Glomerular endothelial cell (primary cell): ENCODE data around the gene NOS2. TPM values are rescaled to one million over a fixed set of nuclear protein-coding genes. Genes with fewer than 3 reads are reported as not detected.
"Not testable (repeated sequence)": the region's sequence is repeated elsewhere in the genome, so short reads cannot be mapped to it uniquely, and the experiment has no call there.

Experiments used
- DNase-seq: peaks from one replicate; pipeline ENCODE4 v3.0.0-alpha.2; 2011; ENCODE audit warnings: low read depth, low spot score; ENCODE audit errors: extremely low read depth
- total RNA-seq: library from RNA; depleted of rRNA; stranded (reverse); fragments of >200 nt; gene quantifications from 2 replicates; pipeline ENCODE4 v1.2.3, GENCODE V29; 2015

NOS2 gene
- total RNA-seq, 1 donor from 2014 or later, result 0.18 TPM

- DNase-seq, result no peak
Observed at GRCh38 chr17:27793168-27793905, 7.0 kb downstream of the NOS2 start.

DNA sequence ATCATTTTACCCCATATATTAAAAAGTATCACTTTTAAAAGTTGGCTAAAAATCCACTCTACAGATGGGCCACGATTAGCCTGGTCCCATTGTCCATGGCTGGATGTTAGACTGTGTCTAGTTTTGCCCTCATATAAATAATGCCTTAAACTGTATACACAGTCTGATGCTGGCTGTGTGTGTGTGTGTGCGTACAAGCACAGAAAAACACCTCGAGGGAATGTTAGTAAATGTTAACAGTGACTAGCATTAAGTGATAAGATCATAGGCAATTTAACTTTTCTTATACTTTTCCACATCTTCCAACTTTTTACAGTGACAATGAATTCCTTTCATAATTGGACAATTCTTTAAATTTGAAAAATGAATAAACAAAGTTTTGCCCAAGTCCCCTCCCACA, 8.2 kb downstream of the NOS2 start:
- no peak for DNase-seq

GRCh38 chr17:27788919-27789318, 11.4 kb downstream of the NOS2 start:
- DNase-seq, result no peak

DNA sequence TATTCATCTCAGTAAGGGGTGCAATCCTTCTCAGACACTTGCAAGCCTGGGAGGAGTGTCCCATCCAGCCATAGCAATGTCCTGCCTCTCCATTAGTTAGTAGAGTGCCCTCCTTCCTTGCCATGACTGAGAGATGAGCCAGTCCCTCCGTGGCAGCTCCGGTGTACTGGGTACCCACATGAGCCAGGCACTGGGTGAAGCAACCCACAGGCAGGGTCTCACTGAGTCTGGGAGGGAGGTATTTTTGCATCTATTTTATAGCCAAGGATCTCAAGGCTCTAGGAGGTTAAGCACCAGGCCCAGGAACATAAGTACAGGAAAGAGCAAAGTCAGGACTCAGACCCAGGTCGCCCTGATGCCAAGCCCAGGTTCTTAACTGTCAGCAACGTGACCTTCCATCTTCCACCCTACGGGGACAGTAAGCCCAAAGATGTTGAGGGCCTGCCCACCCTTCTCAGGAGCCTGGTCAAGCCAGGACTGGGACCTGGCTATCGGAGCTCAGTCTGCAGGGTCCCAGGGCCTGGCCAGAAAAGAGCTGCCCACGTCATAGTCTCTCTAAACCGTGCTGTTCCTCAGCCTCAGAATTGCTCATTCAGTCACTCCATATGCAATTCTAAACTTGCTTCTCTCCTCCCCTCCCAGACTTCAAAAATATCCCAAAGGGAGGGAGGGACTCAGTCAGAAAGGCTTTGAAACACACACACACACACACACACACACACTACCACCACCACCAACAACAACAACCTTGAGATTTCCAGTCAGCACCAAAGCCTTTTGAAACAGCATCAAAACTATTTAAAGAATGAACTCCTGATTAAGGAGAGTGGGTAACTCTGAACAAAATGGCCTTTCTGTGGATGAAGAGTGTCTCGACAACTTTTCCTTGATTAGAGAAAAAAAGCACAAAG, 16.6 kb downstream of the NOS2 start:
- DNase-seq, result no peak

- DNase-seq, result no peak
Observed at GRCh38 chr17:27782791-27783206, 17.5 kb downstream of the NOS2 start.

DNA sequence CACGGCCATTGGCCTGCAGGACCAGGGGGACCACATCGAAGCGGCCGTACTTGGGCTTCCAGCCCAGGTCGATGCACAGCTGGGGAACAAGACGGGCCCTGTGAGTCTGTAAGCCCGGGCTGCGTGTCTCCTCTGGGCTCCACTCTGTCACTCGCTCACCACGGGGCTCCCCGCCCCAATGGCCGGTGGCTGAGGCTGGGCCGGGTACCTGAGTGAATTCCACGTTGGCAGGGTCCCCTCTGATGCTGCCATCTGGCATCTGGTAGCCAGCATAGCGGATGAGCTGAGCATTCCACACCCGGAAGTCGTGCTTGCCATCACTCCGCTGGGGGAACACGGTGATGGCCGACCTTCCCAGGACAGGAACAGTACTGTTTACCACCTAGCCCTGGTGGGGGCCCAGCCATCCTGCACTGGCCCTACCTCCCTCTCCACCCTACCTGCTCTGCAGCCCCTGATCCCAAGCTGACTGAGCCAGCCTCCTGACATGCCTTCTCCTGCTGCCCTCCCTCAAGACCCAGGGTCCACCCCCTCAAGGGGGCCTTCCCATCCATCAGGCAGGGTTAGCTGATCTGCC, 19.4 kb downstream of the NOS2 start:
- no peak for DNase-seq

DNA sequence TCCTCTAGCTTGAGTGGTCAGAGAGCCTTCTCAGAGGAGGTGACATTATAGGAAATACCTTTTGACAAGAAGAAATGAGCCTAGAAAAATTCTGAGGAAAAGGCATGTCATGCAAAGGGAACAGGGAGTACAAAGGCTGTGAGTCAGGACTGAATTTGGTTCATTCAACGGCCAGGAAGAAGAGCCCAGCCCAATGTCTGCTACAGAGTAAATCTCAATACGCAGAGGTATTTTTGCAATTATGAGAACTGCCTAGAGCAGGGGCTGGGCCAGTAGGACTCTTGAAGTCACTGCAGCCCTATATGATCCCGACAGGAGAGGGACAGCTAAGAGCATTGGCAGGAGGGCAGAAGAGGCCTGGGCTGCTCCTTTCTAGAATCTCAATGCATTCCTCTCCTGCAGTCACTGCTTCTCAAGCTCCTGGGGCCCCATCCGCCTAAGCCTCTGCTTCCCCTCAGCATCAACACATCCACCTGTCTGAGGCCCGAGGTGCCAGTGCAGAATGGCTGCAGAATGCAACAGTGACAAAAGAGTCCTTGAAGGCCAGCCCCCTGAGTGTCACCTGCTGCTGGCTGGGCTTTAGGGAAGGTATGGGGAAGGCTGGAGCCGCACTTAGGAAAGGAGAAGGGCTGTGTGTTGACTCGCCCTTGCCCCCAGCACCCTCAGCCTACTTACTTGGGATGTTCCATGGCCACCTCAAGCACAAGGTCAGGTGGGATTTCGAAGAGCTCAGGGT, 20.1 kb downstream of the NOS2 start:
- no peak for DNase-seq

DNA sequence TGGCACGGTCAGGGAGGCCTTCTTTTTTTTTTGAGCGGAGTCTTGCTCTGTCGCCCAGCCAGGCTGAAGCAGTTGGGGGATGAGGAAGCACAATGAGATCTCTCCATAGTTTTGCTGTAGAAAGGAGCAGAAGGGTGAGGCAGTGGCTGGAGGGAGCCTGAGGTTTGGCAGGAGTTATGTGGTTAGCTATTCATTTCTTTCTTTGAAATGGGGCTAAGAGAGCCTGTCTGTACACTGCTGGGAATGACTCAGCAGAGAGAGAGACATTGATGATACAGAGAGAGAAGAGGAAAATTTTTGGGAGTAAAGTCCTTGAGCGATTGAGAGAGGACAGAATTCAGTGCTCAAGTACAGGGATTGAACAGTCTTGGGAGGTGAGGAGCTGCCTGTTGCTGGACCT, 22.1 kb downstream of the NOS2 start:
- no peak for DNase-seq

DNA sequence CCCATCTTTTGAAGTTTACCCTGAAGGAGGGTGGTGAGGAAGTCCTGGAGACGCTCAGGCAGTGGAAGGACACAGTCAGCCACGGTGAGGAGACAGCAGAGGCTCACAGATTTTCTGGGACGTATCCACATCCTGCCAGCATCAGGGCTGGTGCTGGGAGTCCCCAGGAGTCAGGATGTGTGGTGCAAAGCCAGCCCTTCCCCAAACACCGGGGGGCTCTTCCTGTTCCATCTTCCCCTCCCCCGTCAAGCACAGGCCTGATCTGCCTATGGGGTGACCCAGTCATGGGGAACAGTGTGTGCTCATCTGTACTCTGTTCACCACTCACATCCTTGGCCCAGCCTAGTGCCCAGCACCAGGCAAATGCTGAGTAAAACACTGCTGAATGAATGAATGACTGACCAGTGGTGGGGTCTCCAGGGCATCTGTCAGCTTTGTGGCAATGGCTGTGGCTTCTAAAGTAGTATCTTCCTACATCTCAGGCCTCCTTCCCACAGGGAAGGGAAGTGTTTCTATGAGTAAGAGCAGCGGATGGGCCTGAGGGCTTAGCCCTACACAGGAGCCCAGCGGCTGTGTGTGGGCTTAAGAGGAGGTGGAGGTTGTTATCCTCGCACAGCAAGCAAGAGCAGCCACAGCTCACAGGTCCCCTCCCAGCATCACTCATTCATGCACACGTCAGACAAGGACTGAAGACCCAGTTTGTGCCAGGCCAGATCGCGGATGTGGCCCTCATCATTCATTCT, 23.3 kb downstream of the NOS2 start:
- DNase-seq, result no peak

GRCh38 chr17:27771586-27771985, 28.7 kb downstream of the NOS2 start:
- no peak for DNase-seq

DNA sequence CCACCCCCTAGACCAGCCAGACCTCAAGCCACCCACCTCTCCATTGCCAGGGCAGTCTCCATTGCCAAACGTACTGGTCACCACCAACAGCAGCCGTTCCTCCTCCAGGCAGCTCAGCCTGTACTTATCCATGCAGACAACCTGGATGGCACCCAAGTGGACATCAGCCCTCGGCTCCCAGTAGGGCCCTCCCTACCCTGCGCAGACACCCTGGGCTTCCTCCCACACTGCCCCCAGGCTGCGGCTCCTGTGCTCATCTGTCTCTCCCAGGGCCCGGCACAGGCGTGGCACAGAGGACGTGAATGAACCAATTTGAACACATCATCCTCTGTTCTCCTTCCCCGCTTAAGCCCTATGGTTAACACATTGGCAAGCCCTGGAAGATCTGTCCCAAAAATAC, 29.5 kb downstream of the NOS2 start:
- DNase-seq, result no peak

GRCh38 chr17:27768858-27769410, 31.4 kb downstream of the NOS2 start:
- DNase-seq, result no peak

DNA sequence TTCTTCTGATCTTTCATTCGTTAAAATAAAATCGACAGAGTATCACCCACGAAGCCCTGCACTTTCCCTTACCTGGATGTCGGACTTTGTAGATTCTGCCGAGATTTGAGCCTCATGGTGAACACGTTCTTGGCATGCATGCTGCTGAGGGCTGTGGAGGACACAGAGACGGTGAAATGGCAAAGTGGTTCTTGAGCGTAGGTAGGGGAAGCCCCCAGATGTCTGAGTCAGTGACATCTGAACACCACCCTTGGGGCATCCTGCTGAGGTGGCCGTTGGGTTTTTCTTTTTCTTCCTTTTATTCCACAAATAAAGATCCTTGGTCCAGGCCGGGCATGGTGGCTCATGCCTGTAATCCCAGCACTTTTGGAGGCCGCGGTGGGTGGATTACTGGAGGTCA, 33.9 kb downstream of the NOS2 start:
- DNase-seq, result no peak

GRCh38 chr17:27765353-27765752, 35.0 kb downstream of the NOS2 start:
- DNase-seq, result no peak

DNA sequence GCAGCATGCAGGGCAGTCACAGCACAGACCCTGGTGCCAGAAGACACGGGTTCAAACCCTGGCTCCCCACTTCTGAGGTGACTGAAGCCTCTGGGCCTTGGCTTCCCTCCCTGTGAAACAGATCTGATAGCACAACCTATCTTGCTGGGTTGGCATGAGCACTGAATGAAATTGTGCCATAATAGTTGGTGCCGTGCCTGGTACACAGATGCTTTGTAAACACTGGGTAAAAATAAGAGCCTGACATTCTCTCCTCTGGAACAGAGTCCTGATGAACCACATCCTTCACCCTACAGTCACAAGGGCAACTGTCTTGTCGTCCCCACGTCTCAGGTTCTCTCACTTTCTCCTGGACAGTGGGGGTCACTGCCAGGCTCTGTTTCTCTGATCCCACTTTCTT, 35.7 kb downstream of the NOS2 start:
- DNase-seq, result no peak

- DNase-seq, result no peak
Observed at GRCh38 chr17:27762527-27763305, 37.6 kb downstream of the NOS2 start.

DNA sequence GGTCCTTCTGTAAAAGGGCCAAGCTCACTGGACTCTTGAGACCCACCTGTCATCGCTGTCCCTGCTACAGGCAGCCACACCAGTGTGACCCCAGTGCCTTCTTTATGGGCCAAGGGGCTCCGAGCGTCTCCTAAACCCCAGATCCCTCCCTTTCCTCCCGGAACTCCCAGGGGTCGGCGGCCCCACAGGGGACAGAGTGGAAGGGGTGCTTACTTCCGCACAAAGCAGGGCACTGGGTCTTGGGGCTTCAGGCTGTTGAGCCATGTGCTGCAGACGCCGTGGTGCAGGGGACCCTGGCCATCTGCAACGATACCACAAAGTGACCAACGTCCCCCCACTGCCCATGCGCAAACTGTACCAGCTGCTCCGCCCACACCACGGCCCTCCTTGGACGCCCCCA, 39.4 kb downstream of the NOS2 start:
- not testable (repeated sequence) for DNase-seq

- DNase-seq, result no peak
Observed at GRCh38 chr17:27760069-27760885, 40.1 kb downstream of the NOS2 start.
